ENCODE measurements around the gene HCK. TPM values are rescaled to one million over a fixed set of nuclear protein-coding genes. Genes with fewer than 3 reads are reported as not detected.

HCK gene
- total RNA-seq, 1 donor from 2014 or later: 3.7 TPM

DNA sequence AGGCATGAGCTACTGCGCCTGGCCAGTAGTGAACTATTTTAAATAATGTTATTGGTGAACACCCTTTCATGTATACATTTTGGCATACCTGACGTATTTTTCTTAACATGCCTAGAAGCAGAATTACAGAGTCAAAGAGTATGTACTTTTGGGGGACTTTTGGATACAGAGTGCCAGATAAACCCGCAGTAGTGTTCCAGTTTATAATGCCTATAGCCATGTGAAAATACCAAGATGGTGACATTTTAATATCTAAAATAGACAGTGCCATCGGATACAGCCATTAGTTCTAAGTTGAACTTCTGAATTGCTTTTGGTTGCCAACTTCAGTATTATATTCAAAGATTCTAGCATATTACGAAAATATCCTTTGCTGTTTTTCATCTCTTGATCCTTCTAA lies 77.8 kb downstream of the HCK start:
- no peak for DNase-seq

GRCh38 chr20:32130352-32130751 lies 78.3 kb downstream of the HCK start:
- no peak for DNase-seq

- no peak for DNase-seq
These were observed 78.9 kb downstream of the HCK start for GRCh38 chr20:32130965-32131364.

- no peak for DNase-seq
These were observed 81.0 kb downstream of the HCK start for GRCh38 chr20:32132911-32133549.

DNA sequence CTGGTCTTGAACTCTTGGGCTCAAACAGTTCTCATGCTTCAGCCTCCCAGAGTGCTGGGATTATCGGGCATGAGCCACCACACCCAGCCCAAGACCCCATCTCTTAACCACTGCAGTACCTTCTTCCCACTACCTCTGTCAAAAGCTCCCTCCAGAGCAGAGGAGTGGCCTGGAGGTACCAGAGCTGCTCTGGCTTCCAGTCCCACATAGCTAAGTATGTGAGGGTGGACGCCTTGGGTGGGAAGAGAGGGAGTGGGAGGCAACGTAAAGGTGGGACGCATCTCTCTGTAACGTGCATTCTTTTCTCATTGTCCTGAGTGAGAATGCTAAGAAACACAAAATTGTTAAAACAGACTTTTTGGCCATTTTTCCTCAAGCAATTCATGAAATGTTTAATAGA lies 82.0 kb downstream of the HCK start:
- no peak for DNase-seq

DNA sequence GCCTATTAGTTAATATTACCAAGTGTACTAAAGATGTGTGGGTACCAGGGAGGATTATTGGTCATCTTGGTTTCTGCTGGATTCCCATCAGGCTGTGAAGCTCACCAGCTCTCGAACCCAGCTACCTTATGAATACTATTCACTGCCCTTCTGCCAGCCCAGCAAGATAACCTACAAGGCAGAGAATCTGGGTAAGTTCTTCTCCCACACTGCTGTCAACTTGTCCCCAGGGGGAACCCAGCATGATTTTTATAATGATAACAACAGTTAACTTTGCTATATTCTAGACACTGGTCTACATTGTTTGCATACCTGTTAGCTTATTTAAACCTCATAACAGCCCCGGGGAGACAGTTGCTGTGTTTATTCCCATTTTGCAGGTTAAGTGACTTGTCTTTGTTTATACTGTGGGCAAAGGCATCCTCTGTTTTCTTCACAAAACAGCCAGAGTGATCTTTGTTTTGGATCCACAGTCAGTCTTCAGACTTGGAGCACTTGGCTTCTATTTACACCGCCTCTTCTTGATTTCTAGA lies 84.0 kb downstream of the HCK start:
- no peak for DNase-seq

DNA sequence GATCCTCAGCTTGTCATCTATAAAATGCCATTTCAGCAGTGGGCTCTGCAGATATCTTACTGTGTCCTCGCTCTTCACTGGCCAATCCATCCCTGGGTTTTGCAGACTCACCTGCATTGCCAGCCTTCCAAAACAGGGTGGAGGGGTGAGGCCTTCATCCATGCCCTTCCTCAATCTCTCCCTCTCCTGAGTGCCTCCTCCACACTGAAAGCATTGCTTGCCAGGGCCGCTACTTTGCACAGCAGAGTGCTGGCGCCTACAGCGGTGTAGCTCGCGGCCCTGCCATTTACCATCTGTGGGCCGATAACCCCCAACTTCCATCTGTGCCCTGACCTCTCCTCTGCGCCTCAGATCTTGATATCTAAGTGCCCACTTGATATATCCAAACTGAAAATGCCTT lies 86.9 kb downstream of the HCK start:
- DNase-seq: no peak

- no peak for DNase-seq
These were observed 87.9 kb downstream of the HCK start for GRCh38 chr20:32139947-32140346.

DNA sequence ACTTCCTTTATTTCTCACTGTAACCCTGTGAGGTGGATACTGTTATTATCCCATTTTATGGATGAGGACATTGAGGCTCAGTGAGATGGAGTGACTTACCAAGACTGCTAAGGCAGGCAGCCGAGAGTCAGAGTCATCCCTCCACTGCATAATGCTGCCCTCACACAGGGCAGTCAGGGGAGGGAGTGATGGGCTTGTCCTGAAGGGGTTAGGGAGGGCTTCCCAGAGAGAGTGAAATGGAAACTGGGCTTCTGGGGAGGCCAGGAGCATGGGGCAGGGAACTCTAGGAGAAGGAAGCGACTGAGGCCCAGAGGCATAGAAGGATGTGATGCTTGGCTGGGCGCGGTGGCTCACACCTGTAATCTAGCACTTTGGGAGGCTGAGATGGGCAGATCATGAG lies 88.6 kb downstream of the HCK start:
- no peak for DNase-seq

DNA sequence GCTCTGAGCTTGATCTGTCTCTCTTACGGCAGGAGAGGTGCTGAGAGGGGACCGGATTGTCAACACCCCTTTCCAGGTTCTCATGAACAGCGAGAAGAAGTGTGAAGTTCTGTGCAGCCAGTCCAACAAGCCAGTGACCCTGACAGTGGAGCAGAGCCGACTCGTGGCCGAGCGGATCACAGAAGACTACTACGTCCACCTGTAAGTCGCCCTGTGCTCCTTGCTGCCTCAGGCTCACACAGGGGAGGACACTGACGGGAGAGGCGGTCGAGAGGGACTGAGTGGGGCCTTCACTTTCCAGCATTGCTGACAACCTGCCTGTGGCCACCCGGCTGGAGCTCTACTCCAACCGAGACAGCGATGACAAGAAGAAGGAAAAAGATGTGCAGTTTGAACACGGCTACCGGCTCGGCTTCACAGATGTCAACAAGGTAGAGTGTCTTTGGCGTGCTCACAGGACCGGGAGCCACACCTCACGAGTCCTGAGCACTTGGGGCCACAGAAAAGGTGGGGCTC lies 89.5 kb downstream of the HCK start:
- no peak for DNase-seq

DNA sequence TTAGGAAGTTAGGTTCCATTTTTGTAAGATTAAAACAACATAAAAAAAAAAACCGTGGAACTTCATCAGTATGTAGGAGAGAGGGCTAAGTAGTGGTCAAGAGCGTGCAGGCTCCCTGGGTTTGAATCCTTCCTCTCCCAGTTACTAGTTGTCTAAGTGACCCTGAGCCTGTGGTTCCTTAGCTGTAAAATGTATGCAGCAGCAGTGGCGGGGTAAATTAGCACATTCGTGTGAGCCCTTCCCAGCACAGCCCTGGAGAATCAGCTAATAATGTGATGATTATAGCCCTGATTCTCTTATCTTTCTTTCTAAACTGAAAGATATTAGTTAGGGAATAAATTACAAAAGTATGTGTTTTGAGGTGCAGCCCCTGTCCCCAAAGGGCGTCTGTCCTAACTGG lies 90.0 kb downstream of the HCK start:
- no peak for DNase-seq

DNA sequence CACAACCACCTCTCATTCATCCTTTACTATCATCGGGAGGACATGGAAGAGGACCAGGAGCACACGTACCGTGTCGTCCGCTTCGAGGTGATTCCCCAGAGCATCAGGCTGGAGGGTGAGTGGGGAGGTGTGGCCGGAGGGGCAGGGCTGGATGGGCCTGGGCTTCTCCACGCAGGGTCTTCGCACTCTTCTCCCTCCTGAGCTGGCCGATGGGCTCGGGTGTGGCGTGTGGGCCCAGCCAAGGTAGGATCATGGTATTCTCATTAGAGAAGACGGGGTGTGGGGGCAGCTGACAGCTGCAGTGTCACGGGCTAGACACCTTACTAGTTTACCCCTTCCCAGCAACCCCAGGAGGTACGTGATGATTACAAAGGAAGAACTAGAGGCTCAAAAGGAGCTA lies 90.9 kb downstream of the HCK start:
- no peak for DNase-seq

DNA sequence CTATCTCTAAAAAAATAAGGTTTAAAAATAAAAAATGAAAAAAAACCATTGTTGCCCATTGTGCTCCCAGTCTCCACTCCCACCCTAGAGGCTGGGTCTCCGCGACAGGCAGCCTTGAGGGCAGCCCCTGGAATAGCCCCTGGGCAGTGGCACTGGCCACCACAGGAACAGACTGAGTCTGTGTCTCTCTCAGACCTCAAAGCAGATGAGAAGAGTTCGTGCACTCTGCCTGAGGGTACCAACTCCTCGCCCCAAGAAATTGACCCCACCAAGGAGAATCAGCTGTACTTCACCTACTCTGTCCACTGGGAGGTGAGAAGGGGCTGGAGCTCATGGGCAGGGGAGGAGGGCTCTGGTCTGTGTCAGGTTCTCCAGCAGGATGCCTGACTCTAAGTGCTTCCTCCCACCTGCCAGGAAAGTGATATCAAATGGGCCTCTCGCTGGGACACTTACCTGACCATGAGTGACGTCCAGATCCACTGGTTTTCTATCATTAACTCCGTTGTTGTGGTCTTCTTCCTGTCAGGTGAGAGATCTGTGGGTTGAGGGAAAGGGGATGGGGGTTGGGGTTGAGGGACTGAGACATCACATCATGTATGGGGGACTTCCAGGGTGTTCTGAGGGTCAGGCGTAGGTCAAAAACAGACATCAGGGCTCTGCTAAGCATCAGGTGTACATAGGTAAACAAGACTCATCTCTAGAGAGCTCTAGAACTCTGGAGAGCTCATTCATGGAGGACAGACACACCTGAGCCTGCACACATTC lies 93.0 kb downstream of the HCK start:
- no peak for DNase-seq

DNA sequence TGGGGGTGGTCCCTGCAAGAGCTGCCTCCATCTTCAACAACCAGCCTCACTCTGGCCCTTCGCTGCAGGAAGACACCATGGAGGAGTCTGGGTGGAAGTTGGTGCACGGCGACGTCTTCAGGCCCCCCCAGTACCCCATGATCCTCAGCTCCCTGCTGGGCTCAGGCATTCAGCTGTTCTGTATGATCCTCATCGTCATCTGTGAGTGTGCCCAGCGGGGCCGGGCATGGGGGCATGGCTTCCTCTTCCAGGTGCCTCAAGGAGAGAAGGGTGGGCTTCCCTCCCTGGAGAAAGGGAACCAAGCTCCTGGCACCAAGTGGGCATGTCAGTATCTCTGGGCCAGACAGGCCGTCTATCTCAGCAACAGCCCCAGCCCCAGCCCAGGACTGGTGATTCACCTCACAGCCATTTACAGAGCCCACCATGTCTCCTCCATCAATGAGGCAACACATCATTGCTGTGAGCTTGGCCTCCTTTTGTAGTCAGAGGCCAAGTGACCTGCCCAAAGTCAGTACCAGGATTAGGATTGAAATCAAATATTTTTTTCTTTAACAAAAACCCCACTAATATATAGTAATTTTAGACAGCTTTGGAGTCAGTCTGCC lies 97.6 kb downstream of the HCK start:
- DNase-seq: no peak

- DNase-seq: no peak
These were observed 98.3 kb downstream of the HCK start for GRCh38 chr20:32150291-32150848.

Small RNAs within 50 kb of the gene (small RNA-seq; reads per million reads assigned to genes)
- 0.08 reads per million for gene RNA5SP481 (ENCODE audit: low replicate concordance)
- not detected for gene RNA5SP482 (ENCODE audit: low replicate concordance)

Other genes with a start within 250 kb of the HCK start
- gene MYLK2, start 232.9 kb upstream of the HCK start, total RNA-seq: 55.9 TPM
- gene FOXS1, start 206.6 kb upstream of the HCK start, total RNA-seq: 3.6 TPM
- gene DUSP15, start 181.7 kb upstream of the HCK start, total RNA-seq: 0.82 TPM
- 1.0 TPM for gene TTLL9, start 181.6 kb upstream of the HCK start, total RNA-seq
- gene PDRG1, start 100.2 kb upstream of the HCK start, total RNA-seq: 6.5 TPM
- gene XKR7, start 84.1 kb upstream of the HCK start, total RNA-seq: under 0.01 TPM
- gene CCM2L, start 41.8 kb upstream of the HCK start, total RNA-seq: 9.7 TPM
- 27.3 TPM for gene TM9SF4, start 57.5 kb downstream of the HCK start, total RNA-seq
- gene PLAGL2, start 155.5 kb downstream of the HCK start, total RNA-seq: 6.2 TPM
- 33.5 TPM for gene POFUT1, start 155.6 kb downstream of the HCK start, total RNA-seq
- gene KIF3B, start 225.4 kb downstream of the HCK start, total RNA-seq: 16.3 TPM